GOT3 (cell line): ENCODE results near the gene SLC35G6.
"Not testable (repeated sequence)": the region's sequence is repeated elsewhere in the genome, so short reads cannot be mapped to it uniquely, and the experiment has no call there.

Experiments
- DNase-seq: peaks from one replicate; lab custom pipeline; 2025; ENCODE audit warnings: mixed read lengths; lab: John Stamatoyannopoulos, UW

The SLC35G6 gene

DNA sequence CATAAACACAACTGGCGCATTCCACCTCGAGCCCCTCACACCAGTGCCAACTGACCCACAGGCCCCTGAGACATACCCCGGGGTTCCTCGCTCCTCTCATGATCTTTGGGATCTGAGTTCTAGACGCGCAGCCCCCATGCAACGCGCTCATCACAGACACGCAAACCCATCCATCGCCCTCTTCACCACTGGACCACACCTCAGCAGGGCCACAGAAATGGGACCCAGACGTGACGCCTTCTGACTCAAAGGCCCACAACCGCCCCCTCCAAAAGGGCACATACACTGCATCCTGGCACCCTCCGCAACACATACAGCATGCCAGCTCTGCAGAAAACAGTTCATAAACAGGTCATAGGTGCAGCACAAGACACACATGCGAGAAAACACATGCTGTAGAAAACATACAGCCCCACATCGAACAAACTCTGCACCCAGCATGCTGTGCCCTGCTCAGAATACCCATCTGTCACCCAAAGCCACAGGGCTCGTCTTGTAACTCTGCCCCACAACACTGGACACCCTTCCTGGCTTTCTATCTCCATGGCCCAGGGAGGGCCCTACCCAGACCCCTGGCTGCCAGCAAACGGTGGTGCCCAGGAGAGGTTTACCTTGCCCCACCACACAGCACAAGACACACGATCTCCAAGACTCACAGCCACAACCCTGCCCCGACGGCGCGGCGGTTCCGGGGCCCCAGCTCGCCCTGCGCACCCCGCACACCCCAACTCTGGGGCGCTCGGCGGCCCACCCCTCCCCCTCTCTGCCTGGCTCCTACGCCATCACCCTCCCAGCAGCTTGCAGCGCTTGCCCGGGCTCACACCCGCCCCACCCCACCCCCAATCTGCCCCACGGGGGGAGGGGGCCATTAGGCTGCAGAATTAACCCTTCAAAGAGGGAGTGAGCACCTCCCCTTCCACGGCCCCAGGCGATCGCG is 2.7 kb upstream of the SLC35G6 start:
- DNase-seq = no peak

DNA sequence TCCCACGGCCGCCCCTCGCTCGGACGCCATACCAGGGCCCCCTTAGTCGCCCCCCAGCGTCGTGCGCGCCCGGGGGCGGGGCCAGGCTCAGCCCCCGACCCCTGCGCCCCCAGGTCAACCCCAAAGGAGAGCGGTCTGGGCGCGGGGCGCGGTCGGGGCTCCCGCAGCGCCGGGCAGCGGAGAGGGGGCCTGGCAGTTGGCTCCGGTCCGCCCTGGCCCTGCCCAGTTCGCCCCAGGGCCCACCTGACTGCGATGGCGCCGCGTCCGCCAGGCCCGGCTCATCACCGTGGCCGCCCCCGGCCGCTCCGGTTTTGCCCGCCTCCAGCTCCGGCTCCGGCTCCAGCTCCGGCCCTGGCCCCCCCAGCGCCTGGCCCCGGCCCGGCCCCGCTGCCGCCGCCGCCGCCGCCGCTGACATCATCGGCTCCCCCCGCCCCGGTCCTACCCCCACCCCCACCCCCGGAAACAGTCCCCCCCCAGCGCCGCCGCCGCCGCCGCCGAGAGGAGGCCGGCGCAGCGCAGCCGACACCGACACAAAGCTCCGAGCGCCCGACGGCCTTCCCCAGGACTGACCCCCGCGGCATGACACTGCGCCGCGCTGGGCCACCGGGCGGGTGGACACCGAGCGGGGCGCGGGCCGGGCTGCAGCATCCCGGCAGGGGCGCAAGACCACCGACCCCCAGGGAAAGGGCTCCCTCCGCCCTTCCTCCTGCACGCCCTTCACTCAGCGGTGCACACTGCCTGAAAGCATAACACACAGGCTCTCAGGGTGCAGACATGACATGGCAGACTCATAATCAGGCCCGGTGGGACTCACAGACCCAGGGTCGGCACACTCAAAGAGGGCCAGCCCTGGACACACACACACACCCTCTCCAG is 1.8 kb upstream of the SLC35G6 start, which contains the start of gene ZBTB4:
TSS of gene ZBTB4 (minus strand) at position 419 of the 876 bp plus-strand sequence. CDS start 12,830 bp downstream, outside the sequence.
- no peak for DNase-seq

DNA sequence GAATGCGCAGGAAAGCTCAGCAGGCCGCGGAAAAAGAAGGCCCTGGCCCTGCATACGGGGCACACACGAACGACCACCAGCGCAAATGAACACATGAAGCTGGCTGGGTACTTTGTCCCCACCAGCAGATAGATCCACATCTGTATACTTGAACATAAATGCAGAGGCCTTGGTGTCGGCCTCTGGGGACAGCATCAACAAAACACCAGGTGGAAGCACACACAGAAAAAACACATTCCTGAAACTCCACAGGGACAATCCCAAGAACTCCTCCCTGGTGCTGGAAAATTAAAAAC is 1.2 kb upstream of the SLC35G6 start:
- DNase-seq = no peak

DNA sequence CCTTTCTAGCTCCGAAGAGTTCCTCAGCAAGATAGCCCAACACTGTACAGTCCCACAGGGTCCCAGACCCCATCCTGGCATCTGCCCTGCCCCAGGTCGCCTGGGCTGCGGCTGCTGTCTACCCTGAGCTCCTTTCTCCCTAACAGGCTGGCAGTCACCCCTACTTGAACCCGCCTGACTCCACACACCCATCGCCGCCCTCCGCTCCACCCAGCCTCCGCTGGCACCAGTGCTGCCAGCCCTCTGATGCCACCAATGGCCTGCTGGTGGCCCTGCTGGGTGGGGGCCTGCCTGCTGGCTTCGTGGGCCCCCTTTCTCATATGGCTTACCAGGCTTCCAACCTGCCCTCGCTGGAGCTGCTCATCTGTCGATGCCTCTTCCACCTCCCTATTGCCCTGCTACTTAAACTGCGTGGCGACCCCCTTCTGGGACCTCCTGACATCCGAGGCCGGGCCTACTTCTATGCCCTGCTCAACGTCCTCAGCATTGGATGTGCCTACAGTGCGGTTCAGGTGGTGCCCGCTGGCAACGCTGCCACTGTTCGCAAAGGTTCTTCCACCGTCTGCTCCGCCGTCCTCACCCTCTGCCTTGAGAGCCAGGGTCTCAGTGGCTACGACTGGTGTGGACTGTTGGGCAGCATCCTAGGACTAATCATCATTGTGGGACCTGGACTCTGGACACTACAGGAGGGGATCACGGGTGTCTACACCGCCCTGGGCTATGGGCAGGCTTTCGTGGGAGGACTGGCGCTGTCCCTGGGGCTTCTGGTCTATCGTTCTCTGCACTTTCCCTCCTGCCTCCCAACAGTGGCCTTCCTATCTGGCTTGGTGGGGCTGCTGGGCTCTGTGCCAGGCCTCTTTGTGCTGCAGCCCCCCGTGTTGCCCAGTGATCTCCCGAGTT is 846 bp downstream of the SLC35G6 start:
- DNase-seq = not testable (repeated sequence)

DNA sequence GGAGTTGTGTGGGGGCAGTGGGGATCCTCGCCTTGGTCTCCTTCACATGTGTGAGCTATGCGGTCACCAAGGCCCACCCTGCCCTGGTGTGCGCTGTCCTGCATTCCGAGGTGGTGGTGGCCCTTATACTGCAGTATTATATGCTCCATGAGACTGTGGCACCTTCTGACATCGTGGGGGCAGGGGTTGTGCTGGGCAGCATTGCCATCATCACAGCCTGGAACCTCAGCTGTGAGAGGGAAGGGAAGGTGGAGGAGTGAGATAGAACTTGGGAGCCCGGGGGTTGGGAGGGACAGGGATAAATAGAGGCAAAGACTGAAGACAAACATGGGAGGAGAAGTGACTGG is 1.5 kb downstream of the SLC35G6 start:
- not testable (repeated sequence) for DNase-seq

DNA sequence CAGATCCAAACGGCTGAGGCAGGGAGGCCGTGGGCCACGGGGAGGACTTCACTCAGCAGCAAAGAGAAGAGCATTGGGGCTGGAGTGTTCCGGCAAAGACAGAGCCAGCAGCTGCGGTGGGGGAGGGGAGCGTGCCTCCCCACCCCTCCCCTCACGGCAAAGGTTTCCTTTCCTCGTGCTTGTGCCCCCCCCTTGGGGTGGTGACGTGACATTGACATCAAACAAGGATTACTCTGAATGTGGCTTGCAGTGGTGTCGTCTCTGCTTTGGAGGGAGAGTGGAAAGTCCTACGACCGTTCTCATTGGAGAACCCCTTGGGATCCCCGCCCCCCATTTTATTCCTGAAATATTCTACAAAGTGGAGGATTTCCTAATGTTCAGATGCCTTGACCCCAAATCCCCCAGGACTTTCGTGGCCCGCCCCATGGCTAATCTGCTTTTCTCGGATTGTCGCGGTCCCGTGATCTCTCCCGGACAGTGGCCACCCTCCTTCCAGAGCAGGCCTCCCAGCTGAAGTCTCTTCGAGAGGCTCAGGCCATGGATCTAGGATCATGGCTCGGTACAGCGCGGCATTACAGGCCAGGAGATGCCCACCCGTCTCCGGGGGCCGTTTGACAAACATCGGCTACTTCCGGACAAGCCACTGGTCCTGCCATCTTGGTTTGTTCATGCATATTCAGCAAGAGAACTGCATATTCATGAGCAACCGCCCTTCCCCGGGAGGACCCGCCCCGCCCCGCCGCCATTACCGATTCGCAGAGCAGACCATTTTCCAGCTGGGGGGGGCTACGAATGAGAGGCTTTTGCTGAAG is 2.2 kb downstream of the SLC35G6 start:
- peak; percentile 74 for DNase-seq

DNA sequence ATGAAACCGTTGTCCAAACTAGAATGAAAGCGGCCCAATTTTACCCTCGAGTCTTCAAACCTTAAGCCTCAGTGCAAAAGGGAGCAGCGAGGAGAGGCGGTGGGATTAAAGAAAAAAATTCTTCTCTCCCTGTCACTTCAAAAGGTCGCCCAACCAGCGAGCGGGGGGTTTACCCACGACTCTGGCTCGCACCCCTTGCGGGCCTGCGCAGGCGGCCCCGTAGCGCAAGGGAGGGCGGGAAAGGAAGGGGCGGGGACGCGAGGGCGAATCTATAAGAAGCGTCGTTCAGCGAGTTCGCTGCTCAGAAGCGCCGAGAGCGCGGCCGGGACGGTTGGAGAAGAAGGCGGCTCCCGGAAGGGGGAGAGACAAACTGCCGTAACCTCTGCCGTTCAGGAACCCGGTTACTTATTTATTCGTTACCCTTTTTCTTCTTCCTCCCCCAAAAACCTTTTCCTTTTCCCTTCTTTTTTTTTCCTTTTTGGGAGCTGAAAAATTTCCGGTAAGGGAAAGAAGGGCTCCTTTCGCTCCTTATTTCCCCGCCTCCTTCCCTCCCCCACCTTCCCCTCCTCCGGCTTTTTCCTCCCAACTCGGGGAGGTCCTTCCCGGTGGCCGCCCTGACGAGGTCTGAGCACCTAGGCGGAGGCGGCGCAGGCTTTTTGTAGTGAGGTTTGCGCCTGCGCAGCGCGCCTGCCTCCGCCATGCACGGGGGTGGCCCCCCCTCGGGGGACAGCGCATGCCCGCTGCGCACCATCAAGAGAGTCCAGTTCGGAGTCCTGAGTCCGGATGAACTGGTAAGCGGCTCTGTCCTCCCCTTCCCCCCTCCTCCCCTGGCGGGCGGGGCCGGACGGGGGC is 3.0 kb downstream of the SLC35G6 start, which contains the start of gene POLR2A:
TSS of gene POLR2A (plus strand) at position 300 of the 852 bp plus-strand sequence.
- peak; percentile 94 for DNase-seq

DNA sequence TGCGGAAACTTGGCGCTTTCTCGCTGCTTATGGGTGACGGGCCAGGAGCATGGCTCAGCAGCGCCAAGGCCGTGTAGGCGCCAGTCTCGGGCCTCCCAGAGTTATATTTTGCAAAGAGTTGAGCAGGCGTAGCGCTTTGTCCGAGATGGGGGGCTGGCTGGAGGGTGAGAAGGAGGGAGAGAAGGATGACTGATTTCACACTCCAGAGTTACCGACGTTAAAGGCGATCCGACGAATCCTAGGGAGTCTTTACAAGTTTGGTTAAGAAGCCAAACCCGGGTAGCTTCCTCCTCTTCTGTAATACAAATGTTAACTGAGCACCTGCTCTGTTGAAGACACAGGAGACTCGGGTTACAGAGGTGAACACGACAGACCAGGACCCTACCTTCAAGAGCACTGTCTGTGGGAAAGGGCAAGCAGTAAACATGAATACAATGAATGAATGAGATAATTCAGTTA is 3.7 kb downstream of the SLC35G6 start:
- DNase-seq = no peak

DNA sequence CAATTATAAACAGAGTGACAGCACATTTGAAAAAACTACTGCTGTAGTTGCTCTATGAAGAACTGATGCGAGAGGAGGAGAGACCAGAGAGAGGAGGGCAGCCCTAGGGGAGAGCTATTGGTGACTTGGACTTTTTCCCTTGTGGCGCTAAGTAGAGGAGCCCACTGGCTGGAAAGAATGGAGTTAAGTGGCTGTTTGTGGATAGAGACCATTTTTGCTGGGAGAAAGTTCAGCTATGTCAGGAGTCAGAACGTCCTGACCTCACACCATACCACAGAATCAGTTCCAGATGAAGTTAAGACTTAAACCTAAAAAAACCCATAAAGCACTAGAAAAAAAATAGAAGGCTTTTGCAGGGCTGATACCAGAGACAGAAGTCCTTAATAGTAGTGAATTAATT is 4.9 kb downstream of the SLC35G6 start:
- no peak for DNase-seq

DNA sequence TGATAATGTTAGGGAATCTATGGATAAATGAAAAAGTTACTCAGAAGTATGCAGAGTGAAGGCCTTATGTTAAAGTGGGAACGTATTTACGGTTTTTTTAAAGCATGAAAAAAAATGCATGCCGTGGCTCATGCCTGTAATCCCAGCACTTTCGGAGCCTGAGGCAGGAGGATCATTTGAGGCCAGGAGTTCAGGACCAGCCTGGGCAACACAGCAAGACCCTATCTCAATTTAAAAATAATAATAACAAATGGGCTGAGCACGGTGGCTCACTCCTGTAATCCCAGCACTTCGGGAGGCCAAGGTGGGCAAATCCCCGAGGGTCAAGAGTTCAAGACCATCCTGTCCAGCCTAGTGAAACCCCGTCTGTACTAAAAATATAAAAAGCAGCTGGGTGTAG is 8.9 kb downstream of the SLC35G6 start:
- no peak for DNase-seq

DNA sequence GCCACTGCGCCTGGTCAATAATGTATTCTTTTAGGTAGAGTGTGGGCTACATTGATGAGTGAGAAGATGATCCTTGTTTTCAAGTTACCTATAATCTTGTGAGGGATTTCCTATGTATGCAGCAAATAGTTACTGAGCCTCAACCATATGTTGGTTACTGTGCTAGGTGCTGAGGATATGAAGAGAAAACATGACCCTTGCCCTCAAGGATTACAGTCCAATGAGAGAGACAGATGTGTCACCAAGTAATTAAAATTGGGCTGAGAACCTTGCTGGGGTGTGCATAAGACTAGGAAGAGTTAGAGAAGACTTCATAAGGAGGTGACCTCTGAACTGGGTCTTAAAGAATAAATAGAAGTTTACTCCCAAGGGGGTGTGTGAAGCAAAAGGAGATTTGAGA is 10.3 kb downstream of the SLC35G6 start:
- DNase-seq = no peak

DNA sequence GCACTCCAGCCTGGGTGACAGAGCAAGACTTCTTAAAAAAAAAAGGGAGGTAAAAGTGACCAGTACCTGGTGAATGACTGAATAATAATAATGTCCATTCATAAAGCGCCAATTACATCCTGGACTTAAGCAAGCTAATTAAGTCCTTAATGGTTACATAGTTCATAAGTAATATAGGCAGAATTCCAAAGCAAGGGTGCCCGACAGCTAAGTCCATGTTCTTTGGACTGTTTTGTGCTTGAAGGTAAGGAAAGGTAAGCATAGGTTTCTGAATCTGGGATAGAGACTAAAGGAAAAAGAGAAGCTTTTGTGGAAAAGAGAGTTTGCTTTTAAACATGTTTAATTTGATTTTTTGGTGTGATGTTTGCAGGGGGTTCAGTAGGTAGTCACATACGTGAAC is 12.7 kb downstream of the SLC35G6 start:
- no peak for DNase-seq

DNA sequence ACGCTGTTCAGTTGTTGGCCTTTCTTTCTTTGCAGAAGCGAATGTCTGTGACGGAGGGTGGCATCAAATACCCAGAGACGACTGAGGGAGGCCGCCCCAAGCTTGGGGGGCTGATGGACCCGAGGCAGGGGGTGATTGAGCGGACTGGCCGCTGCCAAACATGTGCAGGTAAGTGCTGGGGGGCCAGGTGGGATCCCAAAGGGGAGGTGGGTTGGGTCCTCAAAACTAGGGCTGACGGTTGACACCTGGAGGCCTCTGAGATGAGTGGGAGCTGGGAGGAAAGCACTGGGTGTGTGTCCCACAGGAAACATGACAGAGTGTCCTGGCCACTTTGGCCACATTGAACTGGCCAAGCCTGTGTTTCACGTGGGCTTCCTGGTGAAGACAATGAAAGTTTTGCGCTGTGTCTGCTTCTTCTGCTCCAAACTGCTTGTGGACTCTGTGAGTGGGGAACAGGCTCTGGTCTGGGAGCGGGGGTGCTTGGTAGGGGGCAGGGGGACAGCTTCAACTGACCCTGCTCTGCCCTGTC is 14.7 kb downstream of the SLC35G6 start:
- DNase-seq = no peak

DNA sequence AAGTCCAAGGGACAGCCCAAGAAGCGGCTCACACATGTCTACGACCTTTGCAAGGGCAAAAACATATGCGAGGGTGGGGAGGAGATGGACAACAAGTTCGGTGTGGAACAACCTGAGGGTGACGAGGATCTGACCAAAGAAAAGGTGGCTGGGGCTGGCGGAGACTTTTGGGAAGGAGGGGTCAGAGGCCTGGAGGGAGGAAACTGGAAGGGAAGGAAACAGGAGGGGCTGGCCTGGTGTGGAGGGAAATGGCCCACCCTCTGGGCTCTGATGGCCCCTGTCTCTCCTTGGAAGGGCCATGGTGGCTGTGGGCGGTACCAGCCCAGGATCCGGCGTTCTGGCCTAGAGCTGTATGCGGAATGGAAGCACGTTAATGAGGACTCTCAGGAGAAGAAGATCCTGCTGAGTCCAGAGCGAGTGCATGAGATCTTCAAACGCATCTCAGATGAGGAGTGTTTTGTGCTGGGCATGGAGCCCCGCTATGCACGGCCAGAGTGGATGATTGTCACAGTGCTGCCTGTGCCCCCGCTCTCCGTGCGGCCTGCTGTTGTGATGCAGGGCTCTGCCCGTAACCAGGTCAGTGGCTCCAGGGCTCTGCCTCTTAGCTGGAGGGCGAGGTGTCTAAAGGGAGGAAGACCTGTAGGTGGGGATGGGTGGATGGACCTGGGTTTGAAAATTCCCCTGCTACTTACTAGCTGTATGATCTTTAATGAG is 15.4 kb downstream of the SLC35G6 start:
- DNase-seq = no peak

DNA sequence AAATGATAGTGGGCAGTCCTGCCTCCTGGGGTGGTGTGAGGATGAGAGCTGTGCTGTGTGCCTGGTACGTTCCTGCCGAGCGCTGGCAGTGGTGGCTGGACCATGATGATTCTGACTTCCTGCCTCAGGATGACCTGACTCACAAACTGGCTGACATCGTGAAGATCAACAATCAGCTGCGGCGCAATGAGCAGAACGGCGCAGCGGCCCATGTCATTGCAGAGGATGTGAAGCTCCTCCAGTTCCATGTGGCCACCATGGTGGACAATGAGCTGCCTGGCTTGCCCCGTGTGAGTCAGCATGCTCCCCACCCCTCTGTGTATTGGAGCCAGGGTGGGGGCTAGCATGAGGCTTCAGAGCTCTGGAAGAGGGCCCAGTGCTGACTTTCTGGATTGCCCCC is 16.0 kb downstream of the SLC35G6 start:
- no peak for DNase-seq

DNA sequence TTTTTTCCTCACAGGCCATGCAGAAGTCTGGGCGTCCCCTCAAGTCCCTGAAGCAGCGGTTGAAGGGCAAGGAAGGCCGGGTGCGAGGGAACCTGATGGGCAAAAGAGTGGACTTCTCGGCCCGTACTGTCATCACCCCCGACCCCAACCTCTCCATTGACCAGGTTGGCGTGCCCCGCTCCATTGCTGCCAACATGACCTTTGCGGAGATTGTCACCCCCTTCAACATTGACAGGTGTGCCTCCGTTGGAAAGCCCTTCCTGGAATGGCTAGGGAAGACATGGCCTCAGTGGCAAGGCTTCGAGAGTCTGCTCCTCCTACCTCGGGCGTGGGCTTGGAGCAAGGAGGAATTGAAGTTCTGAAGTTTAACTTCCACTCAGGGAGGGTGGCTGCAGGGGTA is 16.4 kb downstream of the SLC35G6 start:
- no peak for DNase-seq

DNA sequence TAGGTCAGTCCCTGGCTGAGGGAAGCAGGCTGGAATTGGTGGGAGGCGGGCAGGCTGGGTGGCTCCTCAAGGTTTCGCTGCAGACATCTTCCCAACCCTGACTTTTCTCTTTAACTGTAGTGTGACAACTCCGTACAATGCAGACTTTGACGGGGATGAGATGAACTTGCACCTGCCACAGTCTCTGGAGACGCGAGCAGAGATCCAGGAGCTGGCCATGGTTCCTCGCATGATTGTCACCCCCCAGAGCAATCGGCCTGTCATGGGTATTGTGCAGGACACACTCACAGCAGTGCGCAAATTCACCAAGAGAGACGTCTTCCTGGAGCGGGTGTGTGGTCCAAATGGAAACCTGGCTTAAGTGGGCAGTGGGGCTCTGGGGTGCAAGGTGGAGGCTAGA is 17.9 kb downstream of the SLC35G6 start:
- DNase-seq = no peak

DNA sequence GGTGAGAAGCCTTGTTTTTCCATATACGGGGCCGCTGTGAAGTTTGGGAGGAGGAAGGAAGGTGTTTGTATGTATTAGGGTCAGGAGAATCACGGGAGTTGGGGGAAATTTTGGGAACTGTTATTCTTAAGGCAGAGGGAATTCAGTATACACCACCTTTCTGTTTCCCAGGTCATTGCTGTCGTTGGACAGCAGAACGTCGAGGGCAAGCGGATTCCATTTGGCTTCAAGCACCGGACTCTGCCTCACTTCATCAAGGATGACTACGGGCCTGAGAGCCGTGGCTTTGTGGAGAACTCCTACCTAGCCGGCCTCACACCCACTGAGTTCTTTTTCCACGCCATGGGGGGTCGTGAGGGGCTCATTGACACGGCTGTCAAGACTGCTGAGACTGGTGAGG is 20.5 kb downstream of the SLC35G6 start:
- DNase-seq = no peak
